GM18498 (cell line): ENCODE results near the gene EXOC6B.
"Not testable (repeated sequence)": the region's sequence is repeated elsewhere in the genome, so short reads cannot be mapped to it uniquely, and the experiment has no call there.

ENCODE experiments used
- ATAC-seq: cut with Tn5 transposase; IDR thresholded peaks from one replicate; pipeline ENCODE4 v1.9.1; 2021; ENCODE audit warnings: mild to moderate bottlenecking, moderate library complexity; ENCODE audit not compliant: unreplicated experiment

The EXOC6B gene

DNA sequence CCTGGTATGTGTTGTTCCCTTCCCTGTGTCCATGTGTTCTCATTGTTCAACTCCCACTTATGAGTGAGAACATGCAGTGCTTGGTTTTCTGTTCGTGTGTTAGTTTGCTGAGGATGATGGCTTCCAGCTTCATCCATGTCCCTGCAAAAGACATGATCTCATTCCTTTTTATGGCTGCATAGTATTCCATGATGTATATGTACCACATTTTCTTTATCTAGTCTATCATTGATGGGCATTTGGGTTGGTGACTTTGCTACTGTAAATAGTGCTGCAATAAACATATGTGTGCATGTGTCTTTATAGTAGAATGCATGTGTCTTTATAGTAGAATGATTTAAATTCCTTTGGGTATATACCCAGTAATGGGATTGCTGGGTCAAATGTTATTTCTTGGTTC lies 341.2 kb downstream of the EXOC6B start:
- ATAC-seq = not testable (repeated sequence)

DNA sequence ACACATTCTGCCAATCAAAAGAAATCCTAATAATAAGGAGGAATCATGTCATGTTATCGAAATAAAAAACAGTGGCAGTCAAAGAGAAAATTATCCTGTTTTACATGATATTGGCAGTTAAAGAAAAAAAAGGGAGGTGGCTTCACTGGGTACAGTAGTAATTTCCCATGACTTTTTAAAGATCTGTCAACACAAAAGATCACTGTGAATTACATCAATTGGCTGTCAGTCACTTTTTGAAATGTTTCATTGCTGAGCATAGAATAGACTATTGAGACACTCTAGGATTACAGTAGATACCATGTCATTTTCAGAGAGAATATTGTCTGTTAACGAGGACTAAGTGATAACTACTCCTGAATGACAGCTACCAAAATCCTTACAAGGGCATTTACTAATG lies 342.5 kb downstream of the EXOC6B start:
- no peak for ATAC-seq

DNA sequence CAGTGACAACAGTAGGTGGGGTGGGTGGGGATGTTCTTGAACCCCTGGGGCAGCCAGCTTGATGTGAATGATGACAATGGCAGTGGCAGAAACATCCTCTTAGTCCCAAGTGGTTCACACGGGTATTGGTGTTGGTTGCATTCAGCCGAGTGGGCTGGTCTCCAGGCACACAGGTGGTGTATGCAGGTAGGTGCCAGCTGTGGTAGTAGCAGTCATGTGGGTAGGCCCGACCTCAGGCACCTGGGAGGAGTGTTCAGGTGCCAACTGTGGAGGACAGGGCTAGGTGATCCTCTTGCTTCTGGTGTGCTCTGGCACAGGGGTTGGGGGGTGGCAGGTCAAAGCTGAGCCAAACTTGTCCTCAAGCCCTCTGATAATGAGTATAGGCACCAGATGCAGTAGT lies 350.6 kb downstream of the EXOC6B start:
- ATAC-seq = no peak

DNA sequence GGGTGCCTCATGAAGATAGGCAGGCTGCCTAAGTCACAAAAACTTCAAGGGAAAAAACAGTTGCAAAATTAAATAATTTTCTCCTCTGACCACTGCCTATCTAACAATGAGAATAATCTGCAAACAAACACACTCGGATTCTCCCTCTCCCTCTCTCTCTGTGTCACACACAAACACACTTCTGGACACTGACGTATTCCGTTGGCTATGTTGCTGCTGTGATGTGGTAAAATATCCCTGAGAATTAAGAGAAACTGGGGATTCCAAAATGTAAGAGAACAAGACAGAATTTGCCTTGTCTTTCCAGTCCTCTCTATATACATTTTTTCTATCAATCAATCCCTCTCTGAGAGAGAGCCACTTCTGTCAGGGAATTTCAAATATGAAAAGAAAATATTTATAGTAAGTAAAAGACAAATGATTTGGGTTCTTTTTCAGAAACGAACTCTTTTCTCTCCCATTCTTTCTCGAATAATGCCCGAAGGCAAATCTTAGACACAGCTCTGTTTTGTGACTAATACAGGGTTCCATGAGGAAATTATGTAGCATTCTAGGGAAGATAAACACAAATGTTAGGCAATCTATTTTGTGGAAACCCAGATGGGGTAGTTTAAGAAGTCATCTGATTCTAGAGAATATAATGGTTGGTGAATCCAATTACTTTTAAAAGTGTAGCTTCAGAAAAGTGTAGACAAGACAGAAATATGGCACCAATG lies 367.9 kb downstream of the EXOC6B start:
- ATAC-seq = no peak

DNA sequence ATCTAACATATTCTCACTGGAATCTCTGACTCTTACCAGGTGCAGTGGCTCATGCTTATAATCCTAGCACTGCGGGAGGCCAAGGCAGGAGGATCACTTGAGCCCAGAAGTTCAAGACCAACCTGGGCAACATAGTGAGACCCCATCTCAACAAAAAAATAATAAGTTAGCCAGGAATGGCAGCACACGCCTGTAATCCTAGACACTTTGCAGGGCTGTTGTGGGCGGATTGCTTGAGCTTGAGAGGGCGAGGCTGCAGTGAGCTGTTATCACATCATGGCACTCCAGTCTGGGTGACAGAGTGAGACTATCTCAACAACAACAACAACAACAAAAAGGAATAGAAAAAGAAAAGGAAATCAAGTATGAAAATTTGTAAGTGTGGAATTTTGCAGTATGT lies 371.6 kb downstream of the EXOC6B start:
- no peak for ATAC-seq

DNA sequence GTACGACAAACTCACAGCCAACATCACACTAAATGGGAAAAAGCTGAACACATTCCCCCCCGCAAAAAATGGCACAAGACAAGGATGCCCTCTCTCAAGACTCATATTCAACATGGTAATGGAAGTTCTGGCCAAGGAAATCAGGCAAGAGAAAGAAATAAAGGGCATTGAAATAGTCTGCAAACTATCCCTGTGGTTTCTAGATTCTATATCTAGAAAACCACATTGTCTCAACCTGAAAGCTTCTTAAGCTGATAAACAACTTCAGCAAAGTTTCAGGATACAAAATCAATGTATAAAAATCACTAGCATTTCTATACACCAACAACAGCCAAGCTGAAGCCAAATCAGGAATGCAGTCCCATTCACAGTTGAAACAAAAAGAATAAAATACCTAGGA lies 383.6 kb downstream of the EXOC6B start:
- no peak for ATAC-seq

DNA sequence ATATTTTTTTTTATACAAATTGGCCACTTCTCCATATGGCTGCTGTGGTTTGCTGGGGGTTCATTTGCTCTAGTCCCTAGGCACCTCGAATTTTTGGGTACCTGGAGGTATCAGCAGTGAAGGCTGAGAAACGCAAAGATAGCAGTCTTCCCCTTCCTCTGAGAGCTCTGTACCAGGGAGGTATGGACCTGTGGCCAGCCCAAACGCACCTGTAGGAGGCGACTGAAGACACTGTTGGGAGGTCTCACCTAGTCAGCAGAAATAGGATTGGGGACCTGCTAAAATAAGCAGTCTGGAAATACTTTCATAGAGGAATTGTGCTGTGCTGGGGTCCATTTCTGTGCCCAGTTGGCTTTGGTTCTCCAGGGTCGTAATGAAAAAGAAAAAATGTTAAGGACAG lies 385.9 kb downstream of the EXOC6B start:
- ATAC-seq = no peak

- no peak for ATAC-seq
These were observed 387.5 kb downstream of the EXOC6B start for GRCh38 chr2:72438364-72438763.

DNA sequence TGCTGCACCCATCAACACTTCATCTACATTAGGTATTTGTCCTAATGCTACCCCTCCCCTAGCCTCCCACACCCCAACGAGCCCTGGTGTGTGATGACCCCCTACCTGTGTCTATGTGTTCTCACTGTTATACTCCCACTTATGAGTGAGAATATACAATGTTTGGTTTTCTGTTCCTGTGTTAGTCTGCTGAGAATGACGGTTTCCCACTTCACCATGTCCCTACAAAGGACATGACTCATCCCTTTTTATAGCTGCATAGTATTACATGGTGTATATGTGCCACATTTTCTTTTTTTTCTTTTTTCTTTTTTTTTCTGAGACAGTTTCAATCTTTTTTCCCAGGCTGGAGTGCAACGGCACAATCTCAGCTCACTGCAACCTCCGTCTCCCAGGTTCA lies 394.1 kb downstream of the EXOC6B start:
- ATAC-seq = no peak

DNA sequence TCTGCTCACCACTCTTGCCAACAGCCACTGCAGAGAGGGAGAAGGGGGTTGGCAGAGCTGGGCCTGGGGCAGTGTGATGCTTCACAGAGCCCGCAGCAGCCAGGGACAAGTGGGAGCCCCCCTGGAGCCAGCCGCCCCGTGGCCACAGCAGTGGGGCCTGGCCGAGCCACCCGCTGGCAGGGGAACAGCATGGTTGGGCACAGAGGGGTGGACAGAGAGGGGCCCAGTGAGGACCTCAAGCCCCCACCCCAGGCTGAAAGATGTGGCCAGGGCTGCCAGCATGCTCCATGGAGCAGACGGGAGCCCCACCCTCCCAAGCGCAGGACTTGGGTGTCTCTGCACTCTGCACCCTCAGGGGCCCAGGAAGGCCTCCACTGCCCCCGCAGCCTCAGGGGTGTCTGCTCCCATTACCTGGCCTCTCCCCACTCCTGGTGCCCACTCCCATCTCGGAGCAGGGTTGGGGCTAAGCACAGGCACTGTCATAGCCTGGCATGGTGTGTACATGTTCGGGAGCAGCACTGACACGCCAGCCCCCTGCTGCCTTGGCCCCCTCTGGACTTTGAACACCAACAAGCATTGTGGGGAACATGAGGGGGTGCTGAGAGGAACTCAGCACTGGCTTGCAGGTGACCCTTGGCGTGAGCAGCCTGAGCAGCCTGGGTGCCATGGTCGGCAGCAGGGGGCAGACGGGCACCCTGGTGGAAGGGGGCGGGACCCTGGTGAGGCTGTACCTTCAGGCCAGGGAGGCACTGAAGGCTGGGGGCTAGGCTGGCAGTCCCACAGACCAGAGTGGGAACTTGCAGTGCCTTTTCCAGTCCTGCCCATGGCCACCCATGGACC lies 398.6 kb downstream of the EXOC6B start:
- ATAC-seq = no peak

GRCh38 chr2:72425996-72426395 lies 399.8 kb downstream of the EXOC6B start:
- ATAC-seq = no peak

DNA sequence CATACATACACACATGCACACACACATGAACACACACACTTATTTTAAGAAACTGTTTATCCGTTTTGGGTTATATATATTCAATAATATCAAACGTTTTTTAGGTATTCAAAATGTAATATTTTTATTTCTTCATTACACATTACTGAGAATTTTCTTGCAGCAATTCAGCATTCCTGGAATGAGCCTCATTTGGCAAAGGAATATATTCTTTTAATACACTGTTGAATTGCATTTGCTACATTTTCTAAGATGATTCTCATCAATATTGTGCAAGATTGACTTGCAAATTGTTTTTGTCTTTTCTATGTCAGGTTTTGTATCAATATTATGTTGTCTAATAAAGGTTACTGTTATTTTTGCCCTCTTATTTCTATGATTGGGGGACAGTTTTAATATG lies 402.1 kb downstream of the EXOC6B start:
- ATAC-seq = no peak

GRCh38 chr2:72421771-72422379 lies 404.0 kb downstream of the EXOC6B start:
- not testable (repeated sequence) for ATAC-seq

GRCh38 chr2:72415781-72416475 lies 409.9 kb downstream of the EXOC6B start:
- no peak for ATAC-seq

DNA sequence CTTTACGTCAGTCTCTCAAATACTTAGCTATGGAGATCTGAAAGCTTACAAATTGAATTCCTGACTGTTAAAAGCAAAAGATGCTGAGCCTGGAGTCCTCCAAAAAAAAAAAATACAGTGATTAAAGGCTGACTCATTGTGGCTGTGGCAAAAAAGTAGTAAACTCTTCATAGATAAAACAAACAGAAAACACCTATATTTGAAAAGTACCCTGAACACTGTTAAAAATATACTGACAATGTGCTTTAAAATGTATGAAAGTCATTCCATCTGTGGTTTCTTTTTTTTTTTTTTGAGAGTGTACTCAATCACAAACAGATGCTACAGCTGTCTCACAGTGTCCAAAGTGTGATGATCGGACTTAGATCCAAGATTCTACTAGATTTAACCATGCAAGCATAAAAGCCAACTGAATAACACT lies 410.6 kb downstream of the EXOC6B start:
- no peak for ATAC-seq

DNA sequence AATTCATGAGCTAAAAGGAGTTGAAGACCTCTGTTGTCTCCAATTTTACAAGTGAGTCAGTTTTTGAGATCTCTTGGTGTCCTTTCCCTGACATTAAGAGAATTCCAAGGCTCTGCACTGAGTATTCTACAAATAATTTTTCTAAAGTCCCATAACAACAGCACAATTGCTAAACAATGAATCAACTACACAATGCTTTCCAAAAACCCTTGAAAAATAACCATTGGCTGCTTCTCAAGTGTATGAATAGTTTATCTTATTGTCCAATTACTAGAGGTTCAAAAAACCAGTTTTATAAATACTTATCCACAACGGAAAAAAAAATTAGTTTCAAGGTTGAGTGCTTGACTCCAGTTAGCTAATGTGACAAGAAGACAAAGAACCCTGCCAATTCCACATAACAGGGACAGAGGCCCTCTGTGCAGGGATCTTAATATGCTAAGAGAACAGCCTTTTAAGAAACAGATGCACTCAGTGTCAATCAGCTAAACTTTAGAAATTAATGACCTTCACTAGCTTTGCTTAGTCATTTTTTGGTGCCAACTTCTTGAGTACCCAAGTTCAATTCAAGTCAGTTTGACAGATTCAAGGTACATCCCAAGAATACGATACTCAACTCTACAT lies 411.6 kb downstream of the EXOC6B start:
- no peak for ATAC-seq

GRCh38 chr2:72413716-72414115 lies 412.1 kb downstream of the EXOC6B start:
- no peak for ATAC-seq

DNA sequence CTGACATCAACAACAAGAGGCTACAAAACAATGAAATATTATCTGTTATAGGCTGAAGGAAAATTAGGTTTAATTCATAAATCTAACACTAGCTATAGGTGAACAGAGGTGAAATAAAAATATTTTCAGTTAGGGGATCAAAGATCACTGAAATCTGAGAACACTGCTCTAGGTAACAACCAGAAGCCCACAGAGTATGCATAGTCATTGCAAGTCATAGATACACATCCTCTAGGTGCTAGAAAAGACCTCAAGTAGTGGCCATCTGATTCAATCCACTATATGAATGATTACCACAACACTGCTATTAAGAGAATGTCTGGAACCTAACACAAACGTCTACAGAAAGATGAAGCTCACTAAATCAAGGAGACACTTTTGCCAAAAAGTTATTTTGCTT lies 413.6 kb downstream of the EXOC6B start:
- ATAC-seq = no peak

DNA sequence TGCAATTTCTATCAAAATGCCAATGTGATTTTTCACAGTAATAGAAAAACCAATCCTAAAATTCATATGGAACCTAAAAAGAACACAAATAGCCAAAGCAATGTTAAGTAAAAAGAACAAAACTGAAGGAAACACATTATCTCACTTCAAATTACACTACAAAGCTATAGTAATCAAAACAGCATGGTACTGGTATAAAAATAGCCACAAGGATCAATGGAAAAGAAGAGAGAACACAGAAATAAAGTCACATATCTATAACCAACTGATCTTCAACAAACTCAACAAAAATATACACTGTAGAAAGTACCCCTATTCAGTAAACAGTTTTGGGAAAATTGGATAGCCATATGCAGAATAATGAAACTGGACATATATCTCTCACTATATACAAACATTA lies 426.0 kb downstream of the EXOC6B start:
- ATAC-seq = no peak

GRCh38 chr2:72395096-72395495 lies 430.7 kb downstream of the EXOC6B start:
- ATAC-seq = no peak

- ATAC-seq = no peak
These were observed 431.2 kb downstream of the EXOC6B start for GRCh38 chr2:72394541-72395070.
